A673 (cell line): ENCODE results near the gene HPSE2. TPM values are rescaled to one million over a fixed set of nuclear protein-coding genes. Genes with fewer than 3 reads are reported as not detected.

Source experiments
- BruUV-seq: library from RNA; stranded (reverse); fragments of 400-500 nt; replicated peaks from 2 replicates; lab custom pipeline; 2021; lab: Mats Ljungman, UMichigan
- CTCF ChIA-PET: fragments of 300-600 bp; sonication (Branson Sonifier 250); formaldehyde crosslinking; loops from one replicate; lab custom pipeline; 2022; ENCODE audit warnings: antibody characterized with exemption; lab: Charles Lee
- POLR2A ChIA-PET: fragments of 300-600 bp; sonication (Branson Sonifier 250); formaldehyde crosslinking; loops from one replicate; lab custom pipeline; 2022; ENCODE audit warnings: antibody characterized with exemption; ENCODE audit not compliant: low non-redundant PET; lab: Charles Lee
- DNase-seq: peaks from one replicate; pipeline ENCODE4 v3.0.0-alpha.2; 2015; ENCODE audit warnings: low spot score
- H3K27ac ChIP-seq: fragments of 200-600 bp; sonication (generic); 2 replicates; pipeline ENCODE4 v1.5.1; 2016; ENCODE audit warnings: mixed run types, low read depth, mild to moderate bottlenecking, mixed read lengths, antibody characterized with exemption, low read length; ENCODE audit not compliant: poor library complexity, severe bottlenecking
- H3K27me3 ChIP-seq: fragments of 200-600 bp; sonication (generic); replicated peaks from 2 replicates; pipeline ENCODE4 v1.6.1; 2017; ENCODE audit warnings: mixed run types, low read depth, mild to moderate bottlenecking, mixed read lengths, antibody characterized with exemption, low read length; ENCODE audit not compliant: insufficient read depth, poor library complexity
- H3K36me3 ChIP-seq: fragments of 200-600 bp; sonication (generic); 2 replicates; pipeline ENCODE4 v1.6.1; 2016; ENCODE audit warnings: mixed run types, mild to moderate bottlenecking, mixed read lengths, antibody characterized with exemption, low read length; ENCODE audit not compliant: insufficient read depth, poor library complexity, severe bottlenecking
- H3K4me1 ChIP-seq: fragments of 200-600 bp; sonication (generic); 2 replicates; pipeline ENCODE4 v1.6.1; 2017; ENCODE audit warnings: mixed run types, mild to moderate bottlenecking, mixed read lengths, antibody characterized with exemption, low read length; ENCODE audit not compliant: insufficient read depth, poor library complexity, severe bottlenecking
- H3K4me3 ChIP-seq: fragments of 200-600 bp; sonication (generic); 2 replicates; pipeline ENCODE4 v1.5.1; 2016; ENCODE audit warnings: low read depth, mixed run types, mild to moderate bottlenecking, mixed read lengths, low read length; ENCODE audit not compliant: poor library complexity, severe bottlenecking
- H3K9me3 ChIP-seq: fragments of 200-600 bp; sonication (generic); 2 replicates; pipeline ENCODE4 v1.6.1; 2016; ENCODE audit warnings: mixed run types, low read depth, mild to moderate bottlenecking, mixed read lengths, antibody characterized with exemption, low read length; ENCODE audit not compliant: poor library complexity, severe bottlenecking
- EZH2 ChIP-seq: fragments of 200-600 bp; sonication (generic); IDR thresholded peaks from 2 replicates; pipeline ENCODE4 v1.6.1; 2017; ENCODE audit warnings: borderline replicate concordance, low read depth, mild to moderate bottlenecking, mixed read lengths, antibody characterized with exemption, low read length; ENCODE audit not compliant: poor library complexity, severe bottlenecking
- intact Hi-C: fragments of 100-400 bp; cut with micrococcal nuclease; formaldehyde crosslinking; loops from one replicate; pipeline ENCODE4 v1.10.0; 2022; ENCODE audit not compliant: unreplicated experiment
- total RNA-seq: library from RNA; stranded (reverse); gene quantifications from 2 replicates; pipeline ENCODE4 v1.2.3, GENCODE V29; 2021
- TF ChIP-seq, protein P1 (sequence below): fragments of 300-800, 200-600 bp; sonication (generic); conservative IDR thresholded peaks from 2 replicates; pipeline ENCODE4 v1.5.1; 2017; ENCODE audit warnings: low read depth, mild to moderate bottlenecking, antibody characterized with exemption, low read length, moderate library complexity, mixed read lengths

HPSE2 gene
- total RNA-seq, 1 experiment from 2014 or later = not detected

DNA sequence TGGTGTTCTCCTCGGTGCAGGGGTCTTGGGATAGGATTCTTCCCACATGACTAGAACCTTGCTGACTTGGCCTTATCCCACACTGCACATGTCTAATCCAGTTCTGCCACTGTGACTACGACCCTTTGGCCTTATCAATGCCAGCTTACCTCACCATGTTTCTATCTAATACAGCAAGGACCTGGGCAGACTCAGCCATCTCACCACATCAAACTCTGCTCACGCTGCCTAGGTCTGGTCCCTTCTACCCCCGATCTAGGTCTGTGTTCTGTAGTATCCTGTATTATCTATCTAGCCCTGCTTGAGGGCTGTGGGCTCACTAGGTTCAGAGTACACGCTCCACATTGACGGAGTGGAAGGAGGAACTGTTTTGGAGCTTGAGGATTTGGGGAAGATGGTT, 282.4 kb downstream of the HPSE2 start:
- intact Hi-C loops = no loop called here
- Histone ChIP-seq H3K4me1 (no peaks in the 10 kb centered on the region), H3K9me3 (no peaks in the 10 kb centered on the region), H3K27me3 (no peaks in the 10 kb centered on the region), H3K27ac (no peak overlapping the region), H3K36me3 (no peaks in the 10 kb centered on the region), H3K4me3 (no peak overlapping the region)
- POLR2A ChIA-PET = no interaction called here
- TF ChIP-seq, protein P1, sequence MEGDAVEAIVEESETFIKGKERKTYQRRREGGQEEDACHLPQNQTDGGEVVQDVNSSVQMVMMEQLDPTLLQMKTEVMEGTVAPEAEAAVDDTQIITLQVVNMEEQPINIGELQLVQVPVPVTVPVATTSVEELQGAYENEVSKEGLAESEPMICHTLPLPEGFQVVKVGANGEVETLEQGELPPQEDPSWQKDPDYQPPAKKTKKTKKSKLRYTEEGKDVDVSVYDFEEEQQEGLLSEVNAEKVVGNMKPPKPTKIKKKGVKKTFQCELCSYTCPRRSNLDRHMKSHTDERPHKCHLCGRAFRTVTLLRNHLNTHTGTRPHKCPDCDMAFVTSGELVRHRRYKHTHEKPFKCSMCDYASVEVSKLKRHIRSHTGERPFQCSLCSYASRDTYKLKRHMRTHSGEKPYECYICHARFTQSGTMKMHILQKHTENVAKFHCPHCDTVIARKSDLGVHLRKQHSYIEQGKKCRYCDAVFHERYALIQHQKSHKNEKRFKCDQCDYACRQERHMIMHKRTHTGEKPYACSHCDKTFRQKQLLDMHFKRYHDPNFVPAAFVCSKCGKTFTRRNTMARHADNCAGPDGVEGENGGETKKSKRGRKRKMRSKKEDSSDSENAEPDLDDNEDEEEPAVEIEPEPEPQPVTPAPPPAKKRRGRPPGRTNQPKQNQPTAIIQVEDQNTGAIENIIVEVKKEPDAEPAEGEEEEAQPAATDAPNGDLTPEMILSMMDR = no peak
- no peak for TF ChIP-seq EZH2
- DNase-seq = no peak
- CTCF ChIA-PET = no interaction called here
- no TSS peak for BruUV-seq

GRCh38 chr10:98951269-98952000, 284.2 kb downstream of the HPSE2 start:
- Histone ChIP-seq H3K27ac (no peak overlapping the region), H3K36me3 (no peaks in the 10 kb centered on the region), H3K27me3 (no peaks in the 10 kb centered on the region), H3K4me3 (no peak overlapping the region), H3K9me3 (no peaks in the 10 kb centered on the region), H3K4me1 (no peaks in the 10 kb centered on the region)
- no peak for DNase-seq
- TF ChIP-seq, protein P1 = no peak
- TF ChIP-seq EZH2 = no peak
- BruUV-seq = no TSS peak
- POLR2A ChIA-PET = no interaction called here
- CTCF ChIA-PET = no interaction called here
- intact Hi-C loops = no loop called here

DNA sequence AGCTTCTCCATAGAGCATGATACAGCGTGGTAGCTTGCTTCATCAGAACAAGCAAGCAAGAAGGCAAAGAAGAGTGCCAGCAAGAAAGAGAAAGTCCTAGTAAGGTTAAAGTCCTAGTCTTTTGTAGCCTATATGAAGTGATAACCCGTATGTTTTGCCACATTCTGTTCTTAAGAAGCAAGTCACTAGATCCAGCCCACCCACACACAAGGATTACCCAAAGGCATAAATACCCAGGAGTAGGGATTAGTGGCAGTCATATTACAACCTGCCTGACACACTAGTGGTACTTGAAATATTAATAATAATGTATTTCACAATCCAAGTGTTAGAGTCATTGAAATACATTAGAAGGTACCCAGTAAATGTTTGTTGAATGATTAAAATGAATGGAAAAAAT, 285.5 kb downstream of the HPSE2 start:
- Histone ChIP-seq H3K4me1 (no peaks in the 10 kb centered on the region), H3K27ac (no peak overlapping the region), H3K27me3 (no peaks in the 10 kb centered on the region), H3K9me3 (no peaks in the 10 kb centered on the region), H3K4me3 (no peak overlapping the region), H3K36me3 (no peaks in the 10 kb centered on the region)
- intact Hi-C loops = no loop called here
- no peak for DNase-seq
- ChIA-PET CTCF (no interaction called here), POLR2A (no interaction called here)
- TF ChIP-seq EZH2 = no peak
- TF ChIP-seq, protein P1 = no peak
- no TSS peak for BruUV-seq
